ENCODE data around the gene C1orf122. TPM values are rescaled to one million over a fixed set of nuclear protein-coding genes. Genes with fewer than 3 reads are reported as not detected.

C1orf122 gene
- polyA plus RNA-seq, 3 donors, result 19.3 to 32.5 (median 30.8) TPM

GRCh38 chr1:37822906-37823815 lies 15.6 kb downstream of the C1orf122 start:
- DNase-seq (ENCODE audit: extremely low read depth in 1 of 11, low read depth in 9 of 11, low spot score in 4 of 11), result no peak

DNA sequence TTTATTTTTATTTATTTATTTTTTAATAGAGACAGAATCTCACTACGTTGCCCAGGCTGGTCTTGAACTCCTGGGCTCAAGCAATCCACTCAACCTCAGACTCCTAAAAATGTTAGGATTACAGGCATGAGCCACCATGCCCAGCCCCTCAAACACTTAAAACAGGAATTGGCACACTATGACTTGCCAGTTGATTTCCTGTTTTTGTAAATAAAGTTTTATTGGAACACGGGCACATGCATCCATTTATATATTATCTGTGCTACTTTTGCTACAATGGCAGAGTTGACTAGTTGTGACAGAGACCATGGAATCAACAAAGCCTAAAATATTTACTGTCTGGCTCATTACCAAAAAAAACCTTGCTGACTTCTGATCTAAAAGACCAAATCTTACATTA lies 16.4 kb downstream of the C1orf122 start:
- DNase-seq (ENCODE audit: extremely low read depth in 1 of 11, low read depth in 9 of 11, low spot score in 4 of 11), result no peak

DNA sequence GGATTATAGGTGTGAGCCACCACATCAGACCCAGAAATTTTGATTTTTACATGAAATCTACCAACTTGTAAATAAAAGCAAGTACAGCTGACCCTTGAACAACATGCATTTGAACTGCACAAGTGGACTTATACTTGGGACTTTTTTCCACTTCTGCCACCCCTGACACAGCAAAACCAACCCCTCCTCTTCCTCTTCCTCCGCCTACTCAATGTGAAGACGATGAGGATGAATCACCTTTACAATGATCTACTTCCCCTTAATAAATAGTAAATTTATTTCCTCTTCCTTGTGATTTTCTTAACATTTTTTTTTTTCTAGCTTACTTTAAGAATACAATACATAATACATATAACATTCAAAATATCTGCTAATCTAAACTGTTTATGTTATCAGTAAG lies 17.9 kb downstream of the C1orf122 start:
- no peak for DNase-seq (ENCODE audit: extremely low read depth in 1 of 11, low read depth in 9 of 11, low spot score in 4 of 11)

GRCh38 chr1:37828410-37829074 lies 21.0 kb downstream of the C1orf122 start:
- no peak for DNase-seq (ENCODE audit: extremely low read depth in 1 of 11, low read depth in 9 of 11, low spot score in 4 of 11)

DNA sequence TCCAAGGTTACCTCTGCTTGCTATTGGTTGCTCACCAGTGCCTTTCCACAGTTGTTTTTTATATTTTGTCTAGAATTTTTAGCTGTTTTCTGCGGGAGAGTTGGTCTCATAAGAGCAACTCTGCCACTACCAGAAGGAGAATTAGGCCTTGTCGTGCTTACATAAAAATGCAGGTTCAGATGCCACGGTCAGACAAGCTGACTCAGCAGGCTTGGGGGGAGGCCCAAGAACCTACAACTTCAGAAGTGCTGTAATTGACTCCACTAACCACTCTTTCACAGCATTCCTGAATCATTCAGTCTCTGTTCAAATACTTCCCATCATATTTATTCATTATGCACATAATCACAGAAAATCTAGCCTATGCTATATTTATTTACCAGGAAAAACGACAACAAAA lies 23.5 kb downstream of the C1orf122 start:
- DNase-seq (ENCODE audit: extremely low read depth in 1 of 11, low read depth in 9 of 11, low spot score in 4 of 11), result no peak

- DNase-seq (ENCODE audit: extremely low read depth in 1 of 11, low read depth in 9 of 11, low spot score in 4 of 11), result no peak
Measured at GRCh38 chr1:37831809-37832208, 24.2 kb downstream of the C1orf122 start.

GRCh38 chr1:37836788-37837187 lies 29.2 kb downstream of the C1orf122 start:
- DNase-seq (ENCODE audit: extremely low read depth in 1 of 11, low read depth in 9 of 11, low spot score in 4 of 11), result no peak

DNA sequence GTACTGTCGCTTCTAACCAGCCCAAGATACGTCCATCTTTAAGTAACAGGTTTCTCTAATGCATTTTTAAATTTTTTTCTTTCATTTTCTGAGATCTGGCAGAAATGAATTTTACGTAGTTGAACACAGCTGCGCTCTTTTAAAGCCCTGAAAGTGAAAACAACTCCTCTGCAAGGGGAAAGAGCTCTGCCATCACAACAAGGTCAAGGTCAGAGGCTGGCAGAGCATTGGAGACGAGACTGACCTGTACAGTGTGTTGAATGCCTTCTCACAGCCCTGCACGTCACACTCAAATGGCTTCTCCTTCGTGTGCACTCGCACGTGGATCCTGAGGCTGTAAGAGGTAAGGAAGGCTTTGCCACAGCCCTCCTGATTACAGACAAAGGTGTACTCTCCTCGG lies 32.1 kb downstream of the C1orf122 start:
- DNase-seq (ENCODE audit: extremely low read depth in 1 of 11, low read depth in 9 of 11, low spot score in 4 of 11), result no peak

DNA sequence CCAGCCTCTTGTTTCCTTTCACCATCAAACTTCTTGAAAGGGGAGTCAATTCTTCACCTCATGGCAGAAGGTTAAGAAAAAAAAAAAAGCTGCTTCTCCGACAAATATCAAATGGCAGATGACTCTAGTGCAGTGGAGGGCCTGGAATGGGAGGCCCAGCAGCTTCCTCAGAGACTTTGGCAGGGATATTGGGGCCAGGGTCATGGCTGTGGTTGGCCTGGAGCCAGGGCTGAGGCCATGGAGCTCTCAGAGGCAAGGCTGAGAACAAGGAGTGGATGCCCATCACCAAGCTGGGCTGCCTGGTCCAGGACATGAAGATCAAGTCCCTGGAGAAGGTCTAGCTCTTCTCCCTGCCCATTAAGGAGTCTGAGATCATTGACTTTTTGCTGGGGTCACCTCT lies 33.1 kb downstream of the C1orf122 start:
- DNase-seq (ENCODE audit: extremely low read depth in 1 of 11, low read depth in 9 of 11, low spot score in 4 of 11), result no peak

GRCh38 chr1:37841652-37842051 lies 34.1 kb downstream of the C1orf122 start:
- no peak for DNase-seq (ENCODE audit: extremely low read depth in 1 of 11, low read depth in 9 of 11, low spot score in 4 of 11)

DNA sequence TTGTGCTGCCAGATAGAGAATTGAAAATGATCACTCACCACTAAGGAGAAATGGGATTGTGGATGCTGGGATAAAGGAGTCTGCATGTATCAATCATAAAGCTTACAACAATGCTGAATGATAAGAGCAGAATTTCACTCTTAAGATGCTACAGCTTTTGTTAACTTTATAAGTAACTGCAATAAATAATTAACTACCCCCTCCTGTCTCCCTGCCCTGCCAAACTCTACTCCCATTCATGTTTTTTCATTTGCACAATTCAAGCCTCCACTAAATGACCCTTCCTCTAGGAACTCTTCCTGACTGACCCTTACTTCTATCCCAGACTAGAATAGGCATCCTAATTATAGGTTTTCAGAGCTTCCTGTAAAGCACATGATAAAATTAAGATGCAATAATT lies 36.9 kb downstream of the C1orf122 start:
- DNase-seq (ENCODE audit: extremely low read depth in 1 of 11, low read depth in 9 of 11, low spot score in 4 of 11), result no peak

DNA sequence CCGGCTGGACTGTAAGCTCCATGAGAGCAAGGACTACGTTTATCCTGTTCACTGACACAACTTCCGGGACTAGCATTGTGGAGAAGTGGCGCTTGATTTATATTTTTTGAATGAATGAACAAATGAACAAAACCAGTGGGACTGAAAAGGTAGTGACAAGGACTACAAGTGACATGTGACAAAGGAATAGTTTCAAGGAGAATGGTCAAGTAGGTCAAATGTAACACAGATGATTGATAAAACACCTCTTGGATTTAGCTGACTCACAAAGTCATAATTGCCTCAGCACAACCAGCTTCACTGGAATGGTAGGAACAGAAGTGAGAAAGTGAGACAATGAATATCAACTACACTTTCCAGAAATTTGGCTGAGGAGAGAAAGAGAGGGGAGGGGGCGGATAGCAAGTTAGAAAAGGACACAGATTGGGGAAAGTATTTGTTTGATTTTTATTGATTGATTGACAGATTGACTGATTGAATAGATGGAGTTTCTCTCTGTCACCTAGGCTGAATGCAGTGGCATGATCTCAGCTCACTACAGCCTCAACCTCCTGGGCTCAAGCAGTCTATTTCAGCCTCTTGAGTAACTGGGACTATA lies 37.6 kb downstream of the C1orf122 start:
- no peak for DNase-seq (ENCODE audit: extremely low read depth in 1 of 11, low read depth in 9 of 11, low spot score in 4 of 11)

- no peak for DNase-seq (ENCODE audit: extremely low read depth in 1 of 11, low read depth in 9 of 11, low spot score in 4 of 11)
Measured at GRCh38 chr1:37845786-37846185, 38.2 kb downstream of the C1orf122 start.

DNA sequence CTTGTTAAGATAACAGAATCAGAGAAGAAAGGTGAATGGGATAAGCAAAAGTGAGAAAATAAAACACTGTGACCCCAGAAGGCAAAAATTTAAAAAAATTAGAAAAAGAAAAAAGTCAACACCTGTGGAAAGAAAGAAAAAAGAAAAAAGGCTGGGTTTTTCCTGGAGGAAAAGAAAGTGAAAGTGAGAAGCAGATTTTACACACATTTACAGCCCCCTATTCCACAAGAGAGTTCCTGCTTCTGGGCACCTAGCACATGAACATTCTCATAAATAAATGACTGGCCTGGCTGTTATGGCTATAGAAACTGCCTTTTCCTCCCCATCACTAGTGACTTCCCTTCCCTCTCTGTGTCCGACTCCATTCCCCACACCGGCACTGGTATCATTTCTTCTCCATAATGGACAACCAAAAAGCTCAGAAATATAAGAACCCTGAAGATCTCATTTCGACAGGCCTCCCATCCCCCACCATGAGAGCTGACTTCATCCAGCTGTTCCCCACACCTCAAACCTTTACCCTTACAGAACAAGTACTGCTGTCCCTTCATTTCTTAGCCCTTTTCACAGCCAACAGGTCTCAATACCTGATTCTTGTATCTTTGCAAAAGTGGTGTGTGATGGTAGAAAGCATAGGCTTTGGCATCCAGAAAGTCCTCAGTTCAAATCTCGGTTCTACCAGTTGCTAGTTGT lies 39.2 kb downstream of the C1orf122 start:
- no peak for DNase-seq (ENCODE audit: extremely low read depth in 1 of 11, low read depth in 9 of 11, low spot score in 4 of 11)

GRCh38 chr1:37849480-37849879 lies 41.9 kb downstream of the C1orf122 start:
- no peak for DNase-seq (ENCODE audit: extremely low read depth in 1 of 11, low read depth in 9 of 11, low spot score in 4 of 11)

GRCh38 chr1:37850352-37850955 lies 42.9 kb downstream of the C1orf122 start:
- DNase-seq (ENCODE audit: extremely low read depth in 1 of 11, low read depth in 9 of 11, low spot score in 4 of 11), result no peak

- no peak for DNase-seq (ENCODE audit: extremely low read depth in 1 of 11, low read depth in 9 of 11, low spot score in 4 of 11)
Measured at GRCh38 chr1:37851262-37851661, 43.7 kb downstream of the C1orf122 start.

- DNase-seq (ENCODE audit: extremely low read depth in 1 of 11, low read depth in 9 of 11, low spot score in 4 of 11), result no peak
Measured at GRCh38 chr1:37851782-37852210, 44.2 kb downstream of the C1orf122 start.

- DNase-seq (ENCODE audit: extremely low read depth in 1 of 11, low read depth in 9 of 11, low spot score in 4 of 11), result no peak
Measured at GRCh38 chr1:37853157-37853556, 45.6 kb downstream of the C1orf122 start.
